Uterus (tissue), 2 donors: ENCODE data around the gene SOCS4.

ENCODE experiments used
- CTCF ChIP-seq, 4 experiments: fragments of 200-600 bp in 2 of 4; fragments of 450-650 bp in 2 of 4; sonication (generic) in 2 of 4; IDR thresholded peaks; one replicate each; pipeline ENCODE4 v1.5.1; 2016 to 2019; ENCODE audit warnings: antibody characterized with exemption in 4 of 4, mild to moderate bottlenecking in 2 of 4, moderate library complexity in 1 of 4
- POLR2A ChIP-seq, 2 donors: fragments of 450-650 bp; IDR thresholded peaks; one replicate each; pipeline ENCODE4 v1.6.1; 2016; ENCODE audit warnings: antibody characterized with exemption in 2 of 2, mild to moderate bottlenecking in 1 of 2, moderate library complexity in 1 of 2

- TF ChIP-seq CTCF (IDR thresholded peaks at IDR 0.05) = no peak
- TF ChIP-seq POLR2A (IDR thresholded peaks at IDR 0.05) = no peak
Observed at GRCh38 chr14:55075628-55076175, 48.7 kb downstream of the SOCS4 start.
